Measurements from ENCODE around the gene FUS.

DNA sequence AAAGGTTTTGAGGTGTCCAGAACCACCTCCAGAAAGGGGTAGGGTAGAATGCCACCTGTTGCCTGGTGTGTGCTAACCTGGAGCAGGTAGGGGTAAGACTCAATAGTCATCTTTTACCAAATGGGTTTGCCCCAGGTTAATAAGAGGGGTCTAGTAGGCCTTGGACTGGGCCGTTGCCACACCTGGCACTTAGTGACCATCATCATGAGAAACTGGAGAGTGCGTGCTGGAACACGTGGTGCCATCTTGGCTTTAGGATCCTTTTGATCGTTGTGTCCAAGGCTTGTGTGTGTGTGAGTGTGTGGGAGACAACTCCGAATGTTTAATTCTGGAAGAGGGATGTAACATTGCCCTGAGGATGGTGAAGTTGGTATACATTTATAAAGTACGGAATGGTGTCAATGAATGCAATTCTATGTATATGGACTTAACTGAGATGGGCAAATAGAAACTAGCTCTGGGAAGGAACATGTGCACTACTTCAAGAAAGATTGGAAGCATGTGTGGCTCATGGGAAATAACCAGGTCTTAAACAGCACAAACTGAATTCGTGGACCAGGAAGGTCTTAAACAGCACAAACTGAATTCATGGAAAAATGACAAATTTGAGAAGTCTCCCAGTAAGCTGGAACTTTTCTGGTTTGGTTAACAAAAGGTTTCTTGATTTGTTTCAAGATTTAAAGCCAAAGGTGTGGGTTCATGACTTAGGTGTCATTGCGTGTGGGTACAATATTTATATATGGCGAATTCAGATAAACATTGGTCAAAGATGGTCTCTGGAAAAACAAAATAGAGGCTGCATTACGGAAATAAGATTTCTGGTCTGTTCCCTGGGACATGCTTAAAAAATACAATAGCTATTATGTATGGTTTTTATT is 7.2 kb downstream of the FUS start:
- TF ChIP-seq, protein P1, sequence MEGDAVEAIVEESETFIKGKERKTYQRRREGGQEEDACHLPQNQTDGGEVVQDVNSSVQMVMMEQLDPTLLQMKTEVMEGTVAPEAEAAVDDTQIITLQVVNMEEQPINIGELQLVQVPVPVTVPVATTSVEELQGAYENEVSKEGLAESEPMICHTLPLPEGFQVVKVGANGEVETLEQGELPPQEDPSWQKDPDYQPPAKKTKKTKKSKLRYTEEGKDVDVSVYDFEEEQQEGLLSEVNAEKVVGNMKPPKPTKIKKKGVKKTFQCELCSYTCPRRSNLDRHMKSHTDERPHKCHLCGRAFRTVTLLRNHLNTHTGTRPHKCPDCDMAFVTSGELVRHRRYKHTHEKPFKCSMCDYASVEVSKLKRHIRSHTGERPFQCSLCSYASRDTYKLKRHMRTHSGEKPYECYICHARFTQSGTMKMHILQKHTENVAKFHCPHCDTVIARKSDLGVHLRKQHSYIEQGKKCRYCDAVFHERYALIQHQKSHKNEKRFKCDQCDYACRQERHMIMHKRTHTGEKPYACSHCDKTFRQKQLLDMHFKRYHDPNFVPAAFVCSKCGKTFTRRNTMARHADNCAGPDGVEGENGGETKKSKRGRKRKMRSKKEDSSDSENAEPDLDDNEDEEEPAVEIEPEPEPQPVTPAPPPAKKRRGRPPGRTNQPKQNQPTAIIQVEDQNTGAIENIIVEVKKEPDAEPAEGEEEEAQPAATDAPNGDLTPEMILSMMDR (IDR thresholded peaks at IDR 0.05): no peak
- TF ChIP-seq POLR2A (IDR thresholded peaks at IDR 0.05) (no peak), POLR2AphosphoS5 (IDR thresholded peaks at IDR 0.05) (no peak), EP300 (IDR thresholded peaks at IDR 0.05) (no peak)

Measured in suprapubic skin (tissue), 4 donors.